HPDE6-E6E7 (cell line): ENCODE results near the gene NSMCE4A.
"Not testable (repeated sequence)": the region's sequence is repeated elsewhere in the genome, so short reads cannot be mapped to it uniquely, and the experiment has no call there.

Source experiments
- DNase-seq: peaks from one replicate; pipeline ENCODE4 v3.0.0; 2011; ENCODE audit warnings: missing footprints; ENCODE audit errors: extremely low spot score

NSMCE4A gene

DNA sequence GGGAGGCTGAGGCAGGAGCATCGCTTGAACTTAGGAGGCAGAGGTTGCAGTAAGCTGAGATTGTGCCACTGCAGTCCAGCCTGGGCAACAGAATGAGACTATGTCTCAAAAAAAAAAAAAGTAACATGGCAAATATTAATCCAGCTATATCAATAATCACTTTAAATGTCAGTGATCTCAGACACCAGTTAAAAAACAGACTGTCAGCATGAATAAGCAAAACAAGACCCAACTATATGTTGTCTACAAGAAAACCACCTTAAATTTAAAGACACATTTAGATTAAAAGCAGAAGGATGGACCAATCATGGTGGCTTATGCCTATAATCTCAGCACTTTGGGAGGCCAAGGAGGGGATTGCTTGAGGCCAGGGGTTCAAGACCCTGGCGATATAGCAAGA, 38.7 kb downstream of the NSMCE4A start:
- DNase-seq = no peak

DNA sequence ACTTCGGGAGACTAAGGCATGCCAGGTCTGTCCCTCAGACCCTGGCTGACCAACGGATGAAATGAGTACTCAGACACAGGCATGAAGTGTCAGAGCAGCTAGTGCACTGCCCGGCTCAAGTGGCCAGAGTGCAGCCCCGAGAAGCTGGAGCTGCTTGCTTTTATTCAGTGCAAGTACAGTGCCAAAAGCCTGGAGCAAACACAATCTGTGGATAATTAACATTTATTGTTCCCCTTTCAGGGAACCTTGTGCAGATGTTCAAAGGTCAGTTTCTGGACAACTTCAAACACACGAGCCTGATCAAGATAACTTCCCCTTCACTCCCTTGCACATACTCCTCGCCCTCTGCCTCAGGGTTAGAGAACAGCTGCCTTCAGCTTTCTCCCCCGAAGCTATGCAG, 39.3 kb downstream of the NSMCE4A start:
- DNase-seq = no peak

DNA sequence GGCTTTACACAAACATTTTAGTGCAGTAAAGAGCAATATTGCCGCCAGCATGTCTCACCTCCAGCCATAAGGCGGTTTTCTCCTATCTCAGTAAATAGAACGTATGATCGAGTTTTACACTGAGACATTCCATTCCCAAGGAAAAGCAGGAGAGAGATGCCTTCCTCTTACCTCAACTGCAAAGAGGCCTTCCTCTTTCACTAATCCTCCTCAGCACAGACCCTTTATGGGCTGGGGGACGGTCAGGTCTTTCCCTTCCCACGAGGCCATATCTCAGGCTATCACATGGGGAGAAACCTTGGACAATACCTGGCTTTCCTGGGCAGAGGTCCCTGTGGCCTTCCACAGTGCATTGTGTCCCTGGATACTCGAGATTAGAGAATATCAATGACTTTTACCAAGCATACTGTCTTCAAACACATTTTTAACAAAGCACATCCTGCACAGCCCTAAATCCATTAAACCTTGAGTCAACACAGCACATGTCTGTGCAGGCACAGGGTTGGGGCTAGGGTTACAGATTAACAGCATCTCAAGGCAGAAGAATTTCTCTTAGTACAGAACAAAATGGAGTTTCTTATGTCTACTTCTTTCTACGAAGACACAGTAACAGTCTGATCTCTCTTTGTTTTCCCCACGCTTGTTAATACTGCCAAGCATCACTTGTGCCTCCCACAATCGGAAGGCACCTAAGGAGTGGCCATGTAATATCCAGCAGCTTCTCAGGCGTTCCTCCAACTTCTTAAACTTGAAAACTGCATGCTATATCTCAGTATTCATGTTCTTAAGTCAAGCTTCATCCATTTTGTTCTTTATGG, 44.5 kb downstream of the NSMCE4A start:
- not testable (repeated sequence) for DNase-seq

DNA sequence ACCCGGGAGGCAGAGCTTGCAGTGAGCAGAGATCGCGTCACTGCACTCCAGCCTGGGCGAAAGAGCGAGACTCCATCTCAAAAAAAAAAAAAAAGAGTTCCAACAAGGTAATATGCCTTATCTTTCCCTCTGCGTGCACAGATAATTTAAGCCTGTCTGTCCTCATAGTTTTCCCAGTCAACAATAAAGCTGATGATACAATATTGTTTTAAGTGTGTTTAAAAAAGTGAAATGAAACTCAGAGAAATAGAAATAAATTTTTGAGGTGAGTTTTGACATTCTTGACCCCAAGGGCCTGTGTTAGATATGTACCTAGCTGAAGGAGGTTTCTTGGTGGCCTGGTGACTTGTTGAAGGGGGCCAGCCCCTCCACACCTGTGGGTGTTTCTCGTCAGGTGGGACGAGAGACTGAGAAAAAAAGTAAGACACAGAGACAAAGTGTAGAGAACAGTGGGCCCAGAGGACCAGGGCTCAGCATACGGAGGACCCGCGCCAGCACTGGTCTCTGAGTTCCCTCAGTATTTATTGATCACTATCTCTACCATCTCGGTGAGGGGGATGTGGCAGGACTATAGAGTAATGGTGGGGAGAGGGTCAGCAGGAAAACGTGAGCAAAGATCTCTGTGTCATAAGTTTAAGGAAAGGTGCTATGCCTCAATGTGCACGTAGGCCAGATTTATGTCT, 45.3 kb downstream of the NSMCE4A start:
- not testable (repeated sequence) for DNase-seq

DNA sequence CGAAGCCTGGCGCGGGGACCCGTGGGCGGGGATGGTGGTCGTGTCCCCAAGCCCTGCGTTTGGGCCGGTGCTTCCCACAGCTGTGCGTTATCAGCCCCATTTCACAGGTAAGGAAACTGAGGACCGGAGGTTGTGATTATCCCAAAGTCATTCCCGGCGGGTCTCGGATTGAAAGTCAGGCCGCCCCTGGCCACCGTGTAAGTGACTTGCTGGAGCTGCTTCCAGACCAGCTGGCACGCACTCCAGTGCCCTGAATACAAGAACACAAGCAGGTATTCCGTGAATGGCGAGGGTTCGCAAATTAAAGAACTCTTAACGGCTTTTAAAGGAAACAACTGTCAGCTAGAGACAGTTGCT, 46.5 kb downstream of the NSMCE4A start:
- DNase-seq = no peak

DNA sequence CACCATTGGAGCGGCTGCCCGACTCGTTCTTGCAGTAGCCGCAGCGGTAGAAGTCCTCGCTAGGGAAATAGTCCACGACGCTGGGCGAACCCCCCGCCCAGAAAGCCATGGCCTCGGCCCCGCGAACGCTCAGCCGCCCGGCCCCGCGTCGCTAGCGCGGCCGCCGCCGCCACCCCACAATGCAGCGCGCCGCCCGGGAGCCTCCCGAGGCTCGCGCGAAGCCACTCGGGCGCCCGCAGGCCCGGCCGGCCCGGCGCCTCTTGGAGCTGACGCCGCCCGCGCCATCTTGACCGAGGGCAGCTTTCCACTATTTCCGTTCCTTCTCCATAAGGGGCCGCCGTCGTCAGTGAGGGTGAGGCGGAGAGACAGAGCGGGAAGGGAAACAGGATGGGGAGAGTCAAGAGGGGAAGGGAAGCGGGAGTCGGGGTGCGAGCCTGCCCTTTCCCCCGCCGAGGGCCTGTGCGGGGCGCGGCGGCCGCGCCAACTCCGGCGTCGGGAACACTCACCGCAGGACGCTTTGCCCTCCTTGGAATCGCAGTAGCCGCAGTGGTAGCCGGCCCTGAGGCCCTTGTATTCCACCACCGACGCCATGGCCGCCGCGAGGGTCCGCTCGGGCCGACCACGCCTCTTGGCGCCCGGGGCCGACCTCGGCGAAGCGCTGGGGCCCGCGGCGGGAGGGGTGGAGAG, 47.0 kb downstream of the NSMCE4A start, which contains the start of gene ATE1:
TSS of gene ATE1 (minus strand) at position 191 of the 687 bp plus-strand sequence. CDS start at position 109, 82 bp downstream.
- peak; percentile 79 for DNase-seq

DNA sequence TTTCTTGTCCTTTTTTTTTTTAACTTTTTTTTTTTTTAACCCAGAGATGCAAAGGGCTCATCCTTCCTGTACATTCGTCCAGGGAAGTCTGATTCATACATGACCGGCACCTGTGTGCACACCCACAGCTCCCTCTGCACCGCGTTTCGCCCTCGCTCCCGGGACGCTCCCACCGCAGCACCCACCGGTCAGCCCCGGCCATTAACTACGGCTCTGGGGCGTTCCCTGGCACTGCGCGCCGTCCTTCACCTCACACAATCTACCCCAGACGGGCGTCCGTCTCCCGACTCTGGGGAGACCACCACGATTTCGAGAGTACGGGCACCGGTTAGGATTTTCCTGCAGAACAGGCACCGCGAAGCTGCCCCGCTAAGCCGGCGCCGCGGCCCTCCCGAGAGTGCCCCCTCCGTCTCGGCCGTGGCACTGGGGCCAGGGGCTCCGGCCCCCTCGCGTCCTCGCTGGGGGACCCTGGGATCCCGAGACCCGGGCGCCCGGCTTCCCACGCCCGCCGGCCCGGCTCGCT, 47.6 kb downstream of the NSMCE4A start:
- peak; percentile 78 for DNase-seq

DNA sequence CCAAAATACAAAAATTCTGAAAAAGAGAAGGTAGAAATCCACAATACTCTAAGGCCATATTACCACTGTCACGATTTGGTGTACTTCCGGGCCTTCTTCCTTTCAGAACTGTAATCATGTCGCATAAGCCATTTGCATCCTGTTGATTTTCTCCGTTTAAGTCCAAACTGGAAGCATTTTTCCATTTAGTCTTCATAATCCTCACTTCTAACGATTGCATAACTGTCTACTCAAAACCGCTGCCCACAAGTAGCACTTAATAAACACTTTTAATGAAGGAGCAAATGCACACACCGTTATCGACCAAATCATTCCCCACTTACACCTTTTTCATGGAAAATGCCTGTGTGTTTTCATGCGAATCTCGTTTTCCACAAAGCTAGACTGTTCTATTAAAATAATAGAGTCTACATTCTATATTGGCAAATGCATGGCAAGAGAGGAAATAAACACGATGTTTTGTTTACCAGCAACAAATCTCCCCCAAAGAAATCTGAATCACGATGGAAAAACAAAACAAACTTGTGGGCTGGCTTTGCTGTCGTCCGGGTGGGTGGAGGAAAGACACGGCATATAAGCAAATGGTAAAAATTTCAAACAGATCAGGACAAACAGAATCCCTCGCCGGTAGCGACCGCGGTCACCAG, 48.2 kb downstream of the NSMCE4A start:
- no peak for DNase-seq

DNA sequence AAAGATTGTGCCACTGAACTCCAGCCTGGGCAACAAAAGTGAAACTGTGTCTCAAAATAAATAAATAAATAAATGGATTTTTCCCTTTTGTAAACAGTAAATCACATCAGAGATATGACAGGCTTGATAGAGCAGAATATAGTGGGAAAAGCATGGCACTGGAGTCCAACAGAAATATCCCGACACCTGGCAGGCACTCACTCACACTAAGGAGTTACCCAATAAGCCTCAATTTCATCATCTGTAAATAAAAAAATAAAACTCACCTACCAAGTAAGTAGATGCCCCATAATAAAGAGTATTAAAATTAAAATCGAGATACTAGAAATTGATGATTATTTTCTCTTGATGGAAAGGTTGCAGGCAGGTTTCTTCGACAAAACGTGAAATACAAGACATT, 48.9 kb downstream of the NSMCE4A start:
- no peak for DNase-seq

DNA sequence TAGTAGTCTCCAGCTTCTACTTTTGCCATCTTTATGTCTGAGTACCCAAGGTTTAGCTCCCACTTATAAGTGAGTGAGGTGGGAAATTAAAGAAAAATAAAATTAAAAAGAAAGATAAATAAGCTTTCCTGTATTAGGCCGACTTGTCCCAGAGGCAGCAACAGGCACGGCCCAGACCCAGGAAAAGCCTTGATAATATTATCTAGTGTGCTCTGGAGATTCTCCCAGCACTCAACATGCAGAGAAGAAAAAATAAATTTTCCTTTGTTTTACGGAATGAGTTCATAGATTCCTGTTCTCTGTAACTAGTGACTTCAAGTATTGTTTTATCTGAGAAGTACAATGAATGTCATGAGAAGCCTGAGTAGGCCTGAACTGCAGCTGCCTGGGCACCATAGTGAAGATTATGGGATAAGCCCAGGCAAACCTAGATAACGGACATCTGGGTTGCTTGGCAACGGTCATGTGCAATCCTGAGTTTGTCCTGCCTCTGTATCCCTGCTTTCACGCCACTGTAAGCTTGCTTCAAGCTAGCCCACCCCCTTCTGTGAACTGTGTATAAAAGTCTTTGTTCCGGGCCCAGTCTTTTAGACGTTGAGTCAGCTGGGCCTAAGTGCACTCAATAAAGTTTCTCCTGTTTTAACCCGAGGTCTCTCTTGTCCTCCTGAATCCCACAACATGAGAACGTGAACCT, 53.6 kb downstream of the NSMCE4A start:
- DNase-seq = no peak

DNA sequence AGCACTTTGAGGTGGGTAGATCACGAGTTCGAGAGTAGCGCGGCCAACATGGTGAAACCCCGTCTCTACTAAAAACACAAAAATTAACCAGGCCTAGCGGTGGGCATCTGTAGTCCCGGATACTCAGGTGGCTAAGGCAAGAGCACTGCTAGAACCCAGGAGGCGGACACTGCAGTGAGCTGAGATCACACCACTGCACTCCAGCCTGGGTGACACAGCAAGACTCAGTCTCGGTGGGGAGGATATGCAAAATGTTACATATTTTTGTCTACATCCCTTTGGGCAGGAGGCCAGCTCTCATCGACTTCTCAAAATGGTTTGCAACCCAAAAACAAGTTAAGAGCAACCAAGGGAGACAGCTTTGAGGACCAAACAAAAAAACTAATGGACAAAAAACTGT, 55.4 kb downstream of the NSMCE4A start:
- DNase-seq = no peak

DNA sequence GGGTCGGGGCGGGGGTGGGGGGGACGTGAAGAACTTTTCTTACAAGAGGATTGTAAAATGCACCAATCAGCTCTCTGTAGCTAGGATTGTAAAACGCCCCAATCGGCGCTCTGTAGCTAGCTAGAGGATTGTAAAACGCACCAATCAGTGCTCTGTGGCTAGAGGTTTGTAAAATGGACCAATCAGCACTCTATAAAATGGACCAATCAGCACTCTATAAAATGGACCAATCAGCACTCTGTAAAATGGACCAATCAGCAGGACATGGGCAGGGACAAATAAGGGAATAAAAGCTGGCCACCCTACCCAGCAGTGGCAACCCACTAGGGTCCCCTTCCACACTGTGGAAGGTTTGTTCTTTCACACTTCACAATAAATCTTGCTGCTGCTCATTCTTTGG, 56.2 kb downstream of the NSMCE4A start:
- not testable (repeated sequence) for DNase-seq

DNA sequence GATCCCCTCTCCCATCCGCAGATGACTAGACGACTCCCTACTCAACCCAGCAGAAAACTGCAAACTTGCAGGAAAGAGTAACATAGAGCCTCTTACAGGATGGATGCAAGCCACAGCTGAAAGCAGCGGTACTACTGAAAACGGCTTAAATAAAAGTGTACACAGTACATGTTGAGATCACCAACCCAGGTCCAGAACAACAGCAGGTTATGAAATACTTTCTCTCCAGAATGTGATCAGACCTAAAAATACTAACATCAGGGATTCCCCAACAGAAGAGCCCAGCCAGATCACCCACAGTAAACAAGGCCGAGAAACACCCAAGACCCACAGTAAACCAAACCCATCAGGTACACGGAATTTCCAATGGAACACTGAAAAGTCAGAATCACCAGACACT, 60.4 kb downstream of the NSMCE4A start:
- no peak for DNase-seq

DNA sequence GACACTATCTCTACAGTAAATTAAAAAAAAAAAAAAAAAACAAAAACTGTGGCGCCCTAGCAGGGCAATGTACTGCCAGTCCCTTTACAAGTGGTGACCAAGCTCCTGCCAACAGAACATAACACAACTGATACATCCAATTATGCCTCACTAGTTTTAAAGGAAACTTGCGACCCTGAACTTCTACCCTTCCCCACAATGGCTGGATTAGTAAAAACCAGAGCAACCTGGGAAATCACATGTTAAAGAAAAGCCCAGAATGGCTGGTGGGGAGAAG, 63.7 kb downstream of the NSMCE4A start:
- DNase-seq = no peak

DNA sequence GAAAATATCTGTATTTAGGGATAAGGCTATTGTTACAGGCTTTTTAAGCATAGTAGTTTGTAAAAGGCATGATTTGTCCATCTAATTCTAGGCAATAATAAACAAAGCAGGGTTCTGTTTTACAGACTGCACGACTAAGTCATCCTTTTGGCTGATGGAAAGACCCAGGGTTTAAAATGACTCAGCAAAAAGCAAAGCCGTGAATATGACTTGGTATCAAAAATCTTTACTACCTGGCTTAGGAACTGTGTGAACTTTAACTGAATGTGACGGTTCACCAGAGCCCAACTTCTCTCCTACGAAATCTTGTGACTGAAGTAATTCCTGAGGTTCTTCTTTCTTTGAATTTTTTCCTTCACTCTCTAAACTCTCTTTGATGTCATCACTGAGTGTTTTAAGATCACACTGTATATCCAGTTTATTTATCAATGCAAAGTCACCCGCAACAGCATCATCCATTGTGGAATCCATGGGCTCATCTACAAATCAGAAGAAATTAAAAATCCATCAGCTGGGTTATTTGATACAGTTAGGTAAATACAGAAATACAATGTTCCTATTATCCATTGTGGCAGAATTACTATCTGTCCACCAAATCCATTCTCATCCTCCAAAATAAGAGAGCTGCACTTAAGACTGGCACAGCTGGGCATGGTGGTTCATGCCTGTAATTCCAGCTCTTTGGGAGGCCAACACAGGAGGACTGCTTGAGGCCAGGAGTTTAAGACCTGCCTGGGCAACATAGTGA, 64.2 kb downstream of the NSMCE4A start:
- no peak for DNase-seq
